GM12878 (cell line): ENCODE data around the gene PCSK6. TPM values are rescaled to one million over a fixed set of nuclear protein-coding genes. Genes with fewer than 3 reads are reported as not detected.

Experiments
- ATAC-seq: fragments of 200-7000 bp; cut with Tn5 transposase; 3 replicates; pipeline ENCODE4 v1.9.1; 2020; ENCODE audit warnings: mild to moderate bottlenecking, moderate library complexity
- BruUV-seq: library from RNA; stranded (reverse); fragments of 400-500 nt; replicated peaks from 2 replicates; lab custom pipeline; 2021; lab: Mats Ljungman, UMichigan
- CTCF ChIA-PET: fragments of 300-600 bp; sonication (Branson Sonifier 250); formaldehyde crosslinking; extraction: SDS; loops from one replicate; lab custom pipeline; 2021; ENCODE audit warnings: inconsistent platforms; lab: Yijun Ruan, JAX
- POLR2A ChIA-PET: fragments of 350-600 bp; formaldehyde crosslinking; extraction: SDS; loops from one replicate; lab custom pipeline; 2021; ENCODE audit warnings: inconsistent platforms; lab: Charles Lee
- RAD21 ChIA-PET: fragments of 300-600 bp; sonication (Branson Sonifier 250); formaldehyde crosslinking; loops from one replicate; lab custom pipeline; 2023; ENCODE audit warnings: antibody characterized with exemption; ENCODE audit not compliant: unreplicated experiment; lab: Charles Lee
- SMC1A ChIA-PET: fragments of 300-600 bp; sonication (Branson Sonifier 250); formaldehyde crosslinking; loops from one replicate; lab custom pipeline; 2023; ENCODE audit not compliant: unreplicated experiment, uncharacterized antibody; lab: Charles Lee
- DNase-seq: peaks from one replicate; pipeline ENCODE4 v3.0.0-alpha.2; 2011; ENCODE audit warnings: low read depth, low spot score
- FAIRE-seq: peaks from 3 replicates; lab custom pipeline; 2011; peaks lifted over from hg19 to GRCh38; lab: Jason Lieb, UNC
- H2AFZ ChIP-seq: 2 replicates; pipeline ENCODE4 v1.6.0; 2011; ENCODE audit warnings: low read depth, low read length, control low read depth; ENCODE audit not compliant: control insufficient read depth
- H3K27ac ChIP-seq: 2 replicates; pipeline ENCODE4 v1.5.1; 2011; ENCODE audit warnings: control low read depth; ENCODE audit not compliant: control insufficient read depth, insufficient read depth
- H3K27me3 ChIP-seq, 2 experiments: replicated peaks in 1 of 2; 2 replicates each; pipeline versions ENCODE4 v1.6.0 to v1.6.1; 2011; ENCODE audit warnings: low read length in 1 of 2; ENCODE audit not compliant: control insufficient read depth in 2 of 2, insufficient read depth in 2 of 2
- H3K36me3 ChIP-seq, 2 experiments: 2 replicates each; pipeline ENCODE4 v1.5.1; 2011; ENCODE audit warnings: low read length in 1 of 2; ENCODE audit not compliant: control insufficient read depth in 2 of 2, insufficient read depth in 2 of 2
- H3K4me1 ChIP-seq: 2 replicates; pipeline ENCODE4 v1.6.1; 2011; ENCODE audit warnings: mild to moderate bottlenecking, low read length, moderate library complexity, mixed read lengths; ENCODE audit not compliant: control insufficient read depth, insufficient read depth
- H3K4me2 ChIP-seq: 2 replicates; pipeline ENCODE4 v1.6.0; 2011; ENCODE audit warnings: control low read depth; ENCODE audit not compliant: control insufficient read depth, insufficient read depth
- H3K4me3 ChIP-seq: fragments of 200-600 bp; sonication (generic); 2 replicates; pipeline ENCODE4 v1.5.1; 2016
- H3K79me2 ChIP-seq: 2 replicates; pipeline ENCODE4 v1.6.0; 2011; ENCODE audit warnings: low read length; ENCODE audit not compliant: control insufficient read depth, insufficient read depth
- H3K9ac ChIP-seq: 2 replicates; pipeline ENCODE4 v1.8.0; 2011; ENCODE audit warnings: low read length, control low read depth, mixed read lengths; ENCODE audit not compliant: control insufficient read depth, insufficient read depth
- H3K9me3 ChIP-seq: replicated peaks from 3 replicates; pipeline ENCODE4 v1.5.1; 2011; ENCODE audit warnings: mild to moderate bottlenecking, low read length; ENCODE audit not compliant: control insufficient read depth, insufficient read depth
- H4K20me1 ChIP-seq: 2 replicates; pipeline ENCODE4 v1.6.0; 2011; ENCODE audit not compliant: control insufficient read depth, insufficient read depth
- ESRRA ChIP-seq: IDR thresholded peaks from 2 replicates; pipeline ENCODE4 v1.6.1; 2012; ENCODE audit warnings: mild to moderate bottlenecking, low read length, improper control_type of control experiment
- HCFC1 ChIP-seq: fragments of 150-350 bp; IDR thresholded peaks from 2 replicates; pipeline ENCODE4 v1.6.1; 2014; ENCODE audit warnings: low read length
- POLR2AphosphoS5 ChIP-seq: IDR thresholded peaks from 2 replicates; pipeline ENCODE4 v1.6.1; 2011; ENCODE audit warnings: mild to moderate bottlenecking, low read length, inconsistent platforms
- RELA ChIP-seq: fragments of 450-650 bp; IDR thresholded peaks from 2 replicates; pipeline ENCODE4 v1.8.0; 2014; ENCODE audit warnings: borderline replicate concordance; ENCODE audit not compliant: partially characterized antibody
- WGBS: methylation state at CpG from one replicate; pipeline ENCODE4 v1.1.6; 2016; ENCODE audit warnings: low lambda C conversion rate; ENCODE audit not compliant: insufficient replicate concordance, insufficient coverage; ENCODE audit errors: missing lambda C conversion rate; 5-methylcytosine and 5-hydroxymethylcytosine counted together
- in situ Hi-C: fragments of 300-500 bp; cut with MboI; formaldehyde crosslinking; loops from 9 replicates; pipeline ENCODE4 v1.14.3; 2018; ENCODE audit warnings: mixed read lengths
- intact Hi-C: fragments of 100-400 bp; cut with micrococcal nuclease; formaldehyde crosslinking; loops from one replicate; pipeline ENCODE4 v1.14.2; 2022; ENCODE audit not compliant: unreplicated experiment
- polyA plus RNA-seq, 11 experiments: library from polyadenylated mRNA; depleted of rRNA in 4 of 11; unstranded in 6 of 11; stranded (reverse) in 5 of 11; fragments of >200 nt; fragmentation: Nextera tagmentation in 4 of 11; fragmentation: Illumina TruSeq in 1 of 11; extraction: Ambion mirVana in 4 of 11; extraction: Trizol in 1 of 11; gene quantifications; 1 replicate in 1 of 11; 2 replicates in 10 of 11; pipeline versions ENCODE4 v1.2.1 to v1.2.3, GENCODE V29; 2011 to 2016; ENCODE audit warnings: inconsistent platforms in 2 of 11, missing spikeins in 2 of 11, low read depth in 1 of 11
- total RNA-seq, 4 experiments: library from RNA; depleted of rRNA in 3 of 4; stranded (reverse); fragments of >200 nt in 3 of 4; fragmentation: Illumina TruSeq in 1 of 4; extraction: Trizol in 1 of 4; gene quantifications; 2 replicates each; pipeline versions ENCODE4 v1.2.1 to v1.2.3, GENCODE V29; 2013 to 2021
- TF ChIP-seq, protein P1 (sequence below): fragments of 450-650 bp; IDR thresholded peaks from 2 replicates; pipeline ENCODE4 v1.6.1; 2017; ENCODE audit warnings: mild to moderate bottlenecking, low read depth, inconsistent platforms; ENCODE audit not compliant: poor library complexity, severe bottlenecking
- TF ChIP-seq, protein P2 (sequence below): fragments of 450-650 bp; IDR thresholded peaks from 2 replicates; pipeline ENCODE4 v1.6.1; 2017; ENCODE audit warnings: mild to moderate bottlenecking, moderate library complexity
- TF ChIP-seq, protein P3 (sequence below): fragments of 450-650 bp; IDR thresholded peaks from 2 replicates; pipeline ENCODE4 v1.6.1; 2017; ENCODE audit warnings: mild to moderate bottlenecking

The PCSK6 gene
- total and polyA plus RNA-seq, 10 of the 15 experiments (the other 5 are each of a cell fraction or from before 2014, with no cell fraction given), result 0.19 to 0.67 (median 0.25) TPM; not detected in 4

DNA sequence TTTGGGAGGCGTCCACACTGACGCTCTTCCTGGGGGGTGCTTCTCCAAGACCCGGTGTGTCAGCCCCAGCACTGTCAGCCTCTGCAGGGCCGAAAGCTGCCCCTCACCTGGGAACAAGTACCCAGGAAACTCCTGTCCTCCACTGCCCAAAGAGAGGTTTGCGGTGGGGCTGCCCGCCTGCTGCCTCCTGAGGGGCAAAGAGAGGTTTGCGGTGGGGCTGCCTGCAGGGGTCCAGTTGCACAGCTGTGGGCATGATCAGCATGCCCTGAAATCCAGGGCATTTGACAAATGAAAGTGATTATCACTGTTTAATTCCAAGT lies 179.4 kb downstream of the PCSK6 start:
- CTCF ChIA-PET, result no interaction called here
- Histone ChIP-seq H3K9me3 (no peaks in the 10 kb centered on the region), H3K4me1 (no peaks in the 10 kb centered on the region), H3K36me3 (no peaks in the 10 kb centered on the region), H3K4me3 (no peak overlapping the region), H3K27ac (no peak overlapping the region), H3K27me3 (peaks cover 0 to 1% of the 10 kb centered on the region in 2 experiments; a peak in 2 of 4 replicates), H3K9ac (no peak overlapping the region), H3K79me2 (no peaks in the 10 kb centered on the region), H2AFZ (no peak overlapping the region), H4K20me1 (no peaks in the 10 kb centered on the region), H3K4me2 (no peak overlapping the region)
- TF ChIP-seq, protein P1, sequence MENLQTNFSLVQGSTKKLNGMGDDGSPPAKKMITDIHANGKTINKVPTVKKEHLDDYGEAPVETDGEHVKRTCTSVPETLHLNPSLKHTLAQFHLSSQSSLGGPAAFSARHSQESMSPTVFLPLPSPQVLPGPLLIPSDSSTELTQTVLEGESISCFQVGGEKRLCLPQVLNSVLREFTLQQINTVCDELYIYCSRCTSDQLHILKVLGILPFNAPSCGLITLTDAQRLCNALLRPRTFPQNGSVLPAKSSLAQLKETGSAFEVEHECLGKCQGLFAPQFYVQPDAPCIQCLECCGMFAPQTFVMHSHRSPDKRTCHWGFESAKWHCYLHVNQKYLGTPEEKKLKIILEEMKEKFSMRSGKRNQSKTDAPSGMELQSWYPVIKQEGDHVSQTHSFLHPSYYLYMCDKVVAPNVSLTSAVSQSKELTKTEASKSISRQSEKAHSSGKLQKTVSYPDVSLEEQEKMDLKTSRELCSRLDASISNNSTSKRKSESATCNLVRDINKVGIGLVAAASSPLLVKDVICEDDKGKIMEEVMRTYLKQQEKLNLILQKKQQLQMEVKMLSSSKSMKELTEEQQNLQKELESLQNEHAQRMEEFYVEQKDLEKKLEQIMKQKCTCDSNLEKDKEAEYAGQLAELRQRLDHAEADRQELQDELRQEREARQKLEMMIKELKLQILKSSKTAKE, result no peak
- TF ChIP-seq ESRRA (no peak), POLR2AphosphoS5 (no peak), HCFC1 (no peak), RELA (no peak)
- TF ChIP-seq, protein P2, sequence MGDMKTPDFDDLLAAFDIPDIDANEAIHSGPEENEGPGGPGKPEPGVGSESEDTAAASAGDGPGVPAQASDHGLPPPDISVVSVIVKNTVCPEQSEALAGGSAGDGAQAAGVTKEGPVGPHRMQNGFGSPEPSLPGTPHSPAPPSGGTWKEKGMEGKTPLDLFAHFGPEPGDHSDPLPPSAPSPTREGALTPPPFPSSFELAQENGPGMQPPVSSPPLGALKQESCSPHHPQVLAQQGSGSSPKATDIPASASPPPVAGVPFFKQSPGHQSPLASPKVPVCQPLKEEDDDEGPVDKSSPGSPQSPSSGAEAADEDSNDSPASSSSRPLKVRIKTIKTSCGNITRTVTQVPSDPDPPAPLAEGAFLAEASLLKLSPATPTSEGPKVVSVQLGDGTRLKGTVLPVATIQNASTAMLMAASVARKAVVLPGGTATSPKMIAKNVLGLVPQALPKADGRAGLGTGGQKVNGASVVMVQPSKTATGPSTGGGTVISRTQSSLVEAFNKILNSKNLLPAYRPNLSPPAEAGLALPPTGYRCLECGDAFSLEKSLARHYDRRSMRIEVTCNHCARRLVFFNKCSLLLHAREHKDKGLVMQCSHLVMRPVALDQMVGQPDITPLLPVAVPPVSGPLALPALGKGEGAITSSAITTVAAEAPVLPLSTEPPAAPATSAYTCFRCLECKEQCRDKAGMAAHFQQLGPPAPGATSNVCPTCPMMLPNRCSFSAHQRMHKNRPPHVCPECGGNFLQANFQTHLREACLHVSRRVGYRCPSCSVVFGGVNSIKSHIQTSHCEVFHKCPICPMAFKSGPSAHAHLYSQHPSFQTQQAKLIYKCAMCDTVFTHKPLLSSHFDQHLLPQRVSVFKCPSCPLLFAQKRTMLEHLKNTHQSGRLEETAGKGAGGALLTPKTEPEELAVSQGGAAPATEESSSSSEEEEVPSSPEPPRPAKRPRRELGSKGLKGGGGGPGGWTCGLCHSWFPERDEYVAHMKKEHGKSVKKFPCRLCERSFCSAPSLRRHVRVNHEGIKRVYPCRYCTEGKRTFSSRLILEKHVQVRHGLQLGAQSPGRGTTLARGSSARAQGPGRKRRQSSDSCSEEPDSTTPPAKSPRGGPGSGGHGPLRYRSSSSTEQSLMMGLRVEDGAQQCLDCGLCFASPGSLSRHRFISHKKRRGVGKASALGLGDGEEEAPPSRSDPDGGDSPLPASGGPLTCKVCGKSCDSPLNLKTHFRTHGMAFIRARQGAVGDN, result no peak
- TF ChIP-seq, protein P3, sequence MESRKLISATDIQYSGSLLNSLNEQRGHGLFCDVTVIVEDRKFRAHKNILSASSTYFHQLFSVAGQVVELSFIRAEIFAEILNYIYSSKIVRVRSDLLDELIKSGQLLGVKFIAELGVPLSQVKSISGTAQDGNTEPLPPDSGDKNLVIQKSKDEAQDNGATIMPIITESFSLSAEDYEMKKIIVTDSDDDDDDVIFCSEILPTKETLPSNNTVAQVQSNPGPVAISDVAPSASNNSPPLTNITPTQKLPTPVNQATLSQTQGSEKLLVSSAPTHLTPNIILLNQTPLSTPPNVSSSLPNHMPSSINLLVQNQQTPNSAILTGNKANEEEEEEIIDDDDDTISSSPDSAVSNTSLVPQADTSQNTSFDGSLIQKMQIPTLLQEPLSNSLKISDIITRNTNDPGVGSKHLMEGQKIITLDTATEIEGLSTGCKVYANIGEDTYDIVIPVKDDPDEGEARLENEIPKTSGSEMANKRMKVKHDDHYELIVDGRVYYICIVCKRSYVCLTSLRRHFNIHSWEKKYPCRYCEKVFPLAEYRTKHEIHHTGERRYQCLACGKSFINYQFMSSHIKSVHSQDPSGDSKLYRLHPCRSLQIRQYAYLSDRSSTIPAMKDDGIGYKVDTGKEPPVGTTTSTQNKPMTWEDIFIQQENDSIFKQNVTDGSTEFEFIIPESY, result no peak
- in situ Hi-C loops, result no loop called here
- SMC1A ChIA-PET, result no interaction called here
- no peak for FAIRE-seq
- no peak for DNase-seq
- RAD21 ChIA-PET, result no interaction called here
- 68% methylated on average over 7 of the region's 7 CpGs for WGBS
- intact Hi-C loops, result no loop called here
- POLR2A ChIA-PET, result no interaction called here
- ATAC-seq, result no peak
- BruUV-seq, result no TSS peak
